LNCAP (cell line): Measurements from ENCODE around the gene ATP11C.

ENCODE experiments used
- TF ChIP-seq, protein P1 (sequence below): fragments of 450-650 bp; IDR thresholded peaks from 2 replicates; pipeline ENCODE4 v1.5.1; 2017; ENCODE audit warnings: mild to moderate bottlenecking

ATP11C gene

DNA sequence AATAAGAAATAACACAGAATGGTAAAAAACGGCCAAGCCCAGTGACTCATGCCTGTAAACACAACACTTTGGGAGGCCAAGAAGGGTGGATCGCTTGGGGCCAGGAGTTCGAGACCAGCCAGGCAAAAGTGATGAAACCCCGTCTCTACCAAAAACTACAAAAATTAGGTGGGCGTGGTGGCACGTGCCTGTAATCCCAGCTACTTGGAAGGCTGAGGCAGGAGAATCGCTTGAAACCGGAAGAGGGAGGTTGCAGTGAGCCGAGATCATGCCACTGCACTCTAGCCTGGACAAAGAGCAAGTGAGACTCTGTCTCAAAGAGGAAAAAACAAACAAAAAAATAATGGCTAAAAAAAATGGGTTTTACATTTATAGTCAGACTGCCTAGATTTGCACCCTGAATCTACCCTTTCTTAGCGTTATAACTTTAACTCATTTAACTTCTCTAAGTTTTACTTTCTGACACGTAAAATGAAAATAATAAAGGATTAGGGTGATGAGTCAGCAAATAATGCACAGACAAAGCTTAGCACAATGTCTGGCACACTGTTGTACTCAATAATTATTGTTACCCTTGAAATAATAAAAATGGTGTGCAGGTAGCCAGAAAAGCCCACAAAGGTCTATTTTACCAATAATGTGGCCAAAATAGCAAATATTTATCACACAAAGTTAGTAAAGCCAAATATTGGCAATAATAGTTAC lies 55.0 kb downstream of the ATP11C start:
- TF ChIP-seq, protein P1, sequence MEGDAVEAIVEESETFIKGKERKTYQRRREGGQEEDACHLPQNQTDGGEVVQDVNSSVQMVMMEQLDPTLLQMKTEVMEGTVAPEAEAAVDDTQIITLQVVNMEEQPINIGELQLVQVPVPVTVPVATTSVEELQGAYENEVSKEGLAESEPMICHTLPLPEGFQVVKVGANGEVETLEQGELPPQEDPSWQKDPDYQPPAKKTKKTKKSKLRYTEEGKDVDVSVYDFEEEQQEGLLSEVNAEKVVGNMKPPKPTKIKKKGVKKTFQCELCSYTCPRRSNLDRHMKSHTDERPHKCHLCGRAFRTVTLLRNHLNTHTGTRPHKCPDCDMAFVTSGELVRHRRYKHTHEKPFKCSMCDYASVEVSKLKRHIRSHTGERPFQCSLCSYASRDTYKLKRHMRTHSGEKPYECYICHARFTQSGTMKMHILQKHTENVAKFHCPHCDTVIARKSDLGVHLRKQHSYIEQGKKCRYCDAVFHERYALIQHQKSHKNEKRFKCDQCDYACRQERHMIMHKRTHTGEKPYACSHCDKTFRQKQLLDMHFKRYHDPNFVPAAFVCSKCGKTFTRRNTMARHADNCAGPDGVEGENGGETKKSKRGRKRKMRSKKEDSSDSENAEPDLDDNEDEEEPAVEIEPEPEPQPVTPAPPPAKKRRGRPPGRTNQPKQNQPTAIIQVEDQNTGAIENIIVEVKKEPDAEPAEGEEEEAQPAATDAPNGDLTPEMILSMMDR, result no peak

DNA sequence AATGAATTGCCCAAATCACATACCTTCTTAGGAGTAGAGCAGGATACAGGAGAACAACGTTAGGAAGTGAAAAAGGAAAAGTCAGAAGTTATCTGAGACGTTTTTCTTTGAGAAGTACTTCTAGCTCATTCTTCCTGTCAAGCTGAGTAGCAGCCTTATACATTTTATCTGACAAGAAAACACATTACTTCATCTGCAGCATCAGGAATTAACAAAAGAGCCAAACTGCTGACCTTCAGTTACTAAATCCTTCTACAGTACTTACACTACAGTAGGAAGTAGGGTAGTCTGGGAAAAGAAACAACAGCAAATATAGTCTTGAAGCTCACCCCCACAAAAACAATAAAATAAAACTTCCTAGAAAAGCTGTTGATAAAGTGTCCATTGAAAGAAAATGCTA lies 57.0 kb downstream of the ATP11C start:
- TF ChIP-seq, protein P1, result no peak

DNA sequence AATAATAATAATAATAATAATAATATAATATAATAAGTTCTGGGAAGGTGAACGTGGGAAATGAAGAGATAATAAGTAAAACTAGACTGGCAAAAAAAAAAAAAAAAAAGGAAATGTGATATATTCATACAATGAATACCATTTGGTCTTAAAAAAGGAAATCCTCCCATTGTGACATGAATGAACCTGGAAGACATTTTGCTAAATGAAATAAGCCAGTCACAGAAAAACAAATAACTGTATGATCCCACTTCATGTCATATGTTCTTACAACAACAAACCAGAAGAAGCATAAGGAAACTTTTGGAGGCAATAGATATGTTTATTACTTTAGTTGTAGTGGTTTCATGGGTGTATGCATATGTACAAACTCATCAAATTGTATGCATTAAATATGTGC lies 63.1 kb downstream of the ATP11C start:
- TF ChIP-seq, protein P1, result no peak

DNA sequence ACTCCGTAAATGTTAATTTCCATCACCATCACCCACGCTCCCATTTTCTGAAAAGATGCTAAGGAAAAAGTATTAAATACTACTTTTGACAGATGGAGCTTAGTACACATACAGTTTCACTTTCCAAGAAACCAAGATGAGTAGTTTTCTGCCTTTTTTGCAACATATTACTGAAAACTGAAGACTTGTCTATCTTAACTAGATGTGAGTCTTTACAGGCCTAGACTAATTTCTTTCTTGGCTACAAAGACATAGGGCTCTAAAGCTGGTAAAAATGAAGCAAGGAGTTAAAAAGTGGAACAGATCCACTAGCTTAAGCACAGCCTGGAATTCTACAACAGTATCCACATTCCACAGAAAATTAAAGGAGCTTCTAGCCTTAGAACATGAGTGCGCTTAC lies 68.2 kb downstream of the ATP11C start:
- TF ChIP-seq, protein P1, result no peak

DNA sequence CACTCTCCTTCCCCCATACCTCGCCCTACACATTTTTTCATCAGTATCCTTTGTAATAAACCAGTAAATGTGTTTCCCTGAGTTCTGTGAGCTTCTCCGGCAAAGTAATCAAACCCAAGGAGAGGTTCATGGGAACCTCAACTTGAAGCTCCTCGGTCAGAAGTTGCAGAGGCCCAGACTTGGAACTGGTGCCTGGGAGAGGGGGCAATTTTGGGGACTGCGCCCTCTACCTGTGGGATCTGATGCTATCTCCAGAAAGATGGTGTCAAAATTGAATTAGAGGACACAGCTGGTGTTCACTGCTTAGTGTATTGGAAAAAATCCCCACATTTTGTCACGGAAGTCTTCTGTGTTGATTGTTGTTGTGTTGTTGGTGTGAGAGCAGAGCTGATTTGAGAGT lies 70.6 kb downstream of the ATP11C start:
- TF ChIP-seq, protein P1, result no peak

DNA sequence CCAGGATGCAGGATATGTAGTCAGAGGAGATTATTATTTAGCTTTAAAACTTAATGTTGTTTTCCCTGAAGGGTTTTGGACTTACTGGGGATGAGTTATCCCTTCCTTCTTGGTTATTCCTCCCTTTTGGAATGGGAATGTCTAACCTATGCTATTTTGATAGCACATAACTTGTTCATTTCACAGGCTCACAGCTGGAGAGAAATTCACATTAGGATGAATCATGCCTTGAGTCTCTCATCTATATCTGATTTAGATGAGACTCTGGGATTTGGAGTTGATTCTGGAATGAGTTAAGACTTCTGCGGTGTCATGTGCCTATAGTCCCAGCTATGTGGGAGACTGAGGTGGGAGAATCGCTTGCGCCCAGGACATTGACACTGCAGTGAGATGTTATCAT lies 81.1 kb downstream of the ATP11C start:
- TF ChIP-seq, protein P1, result no peak

DNA sequence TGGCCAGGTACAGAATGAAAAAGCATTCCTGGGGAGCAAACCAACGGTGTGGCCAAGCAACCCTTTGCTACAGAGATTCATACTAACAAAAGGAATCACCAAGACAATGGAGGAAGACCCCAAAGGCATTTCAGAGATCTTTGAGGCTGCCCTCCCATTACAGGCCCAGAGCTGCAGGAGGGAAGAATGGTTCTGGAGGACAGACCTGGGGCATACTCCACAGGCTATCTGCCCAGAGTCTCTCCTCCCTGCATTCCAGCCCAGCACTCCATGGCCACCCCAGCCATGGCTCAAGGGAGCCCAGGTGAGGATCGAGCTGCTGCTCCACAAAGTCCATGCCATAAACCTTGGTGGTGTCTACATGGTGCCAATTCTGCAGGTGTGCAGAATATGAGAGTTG lies 81.9 kb downstream of the ATP11C start:
- TF ChIP-seq, protein P1, result no peak

DNA sequence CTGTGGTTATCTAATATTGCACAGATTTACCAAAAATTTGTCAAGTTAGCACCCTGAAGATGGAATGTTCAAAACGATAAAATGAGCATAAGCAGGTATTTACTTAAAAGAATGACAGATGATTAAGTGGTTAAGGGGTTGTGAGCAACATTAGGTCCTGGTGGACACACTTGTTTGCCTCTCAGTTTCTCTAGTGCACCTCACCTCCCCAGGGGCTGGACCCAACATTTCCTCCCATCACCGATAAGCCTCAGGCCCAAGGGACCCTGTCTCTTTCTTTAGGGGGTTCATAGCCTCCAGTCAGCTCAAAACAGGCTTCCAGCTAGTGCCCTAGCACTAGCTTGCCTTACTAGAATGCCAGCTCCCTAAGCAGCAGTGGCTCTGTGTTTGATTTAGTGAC lies 88.0 kb downstream of the ATP11C start:
- TF ChIP-seq, protein P1, result no peak
